Cardiac fibroblast (primary cell): Measurements from ENCODE around the gene PAM.

Experiments used
- DNase-seq, 2 donors: peaks; one replicate each; pipeline versions ENCODE4 v3.0.0 to v3.0.0-alpha.2; 2010; ENCODE audit warnings: low read depth in 2 of 2
- H3K4me3 ChIP-seq, 2 donors: replicated peaks in 1 of 2; 1 replicate in 1 of 2; 2 replicates in 1 of 2; pipeline ENCODE4 v1.5.1; 2011; ENCODE audit warnings: low read depth in 2 of 2, low read length in 2 of 2, mild to moderate bottlenecking in 2 of 2, moderate library complexity in 1 of 2
- CTCF ChIP-seq: IDR thresholded peaks from one replicate; pipeline ENCODE4 v1.5.1; 2011; ENCODE audit warnings: low read depth, mild to moderate bottlenecking, low read length, inconsistent platforms

PAM gene

GRCh38 chr5:102910240-102911226, 155.4 kb downstream of the PAM start:
- DNase-seq, result peak in 1 of 2 donors; percentile 67

GRCh38 chr5:102911973-102912372, 156.9 kb downstream of the PAM start:
- TF ChIP-seq CTCF, result no peak
- H3K4me3 ChIP-seq, result no peak overlapping the region
- DNase-seq, result peak; percentile 66 to 70

More at GRCh38 chr5:102910240-102911226, 155.4 kb downstream of the PAM start:
- H3K4me3 ChIP-seq, result no peak overlapping the region
- TF ChIP-seq CTCF, result no peak

- DNase-seq, result peak in 1 of 2 donors; percentile 36
- TF ChIP-seq CTCF, result no peak
- H3K4me3 ChIP-seq, result no peak overlapping the region
Measured at GRCh38 chr5:102916109-102916508, 161.0 kb downstream of the PAM start.

- H3K4me3 ChIP-seq, result no peak overlapping the region
- TF ChIP-seq CTCF, result no peak
Measured at GRCh38 chr5:102918986-102919610, 164.0 kb downstream of the PAM start.

GRCh38 chr5:102920762-102921161, 165.7 kb downstream of the PAM start:
- no peak for DNase-seq
- no peak for TF ChIP-seq CTCF
- H3K4me3 ChIP-seq, result no peak overlapping the region

More at GRCh38 chr5:102918986-102919610, 164.0 kb downstream of the PAM start:
- DNase-seq, result no peak

- peak; percentile 23 to 31 for DNase-seq
Measured at GRCh38 chr5:102921341-102922044, 166.4 kb downstream of the PAM start.

More at GRCh38 chr5:102921341-102922044, 166.4 kb downstream of the PAM start:
- H3K4me3 ChIP-seq, result no peak overlapping the region
- no peak for TF ChIP-seq CTCF
